ENCODE measurements around the gene CD300C.

Gene CD300C

GRCh38 chr17:74530831-74531150, 15.1 kb downstream of the CD300C start:
- Mint-ChIP-seq H3K4me3 (no peak overlapping the region), H3K4me1 (ENCODE audit: low read depth) (peaks cover 4% of the 10 kb centered on the region), H3K27ac (no peak overlapping the region), H3K27me3 (peaks cover 45% of the 10 kb centered on the region), H3K9me3 (no peaks in the 10 kb centered on the region), H3K36me3 (ENCODE audit: low read depth) (no peaks in the 10 kb centered on the region)
- DNase-seq = no peak

- H3K9me3 Mint-ChIP-seq = no peaks in the 10 kb centered on the region
- no peak overlapping the region for H3K27ac Mint-ChIP-seq
- peaks cover 4% of the 10 kb centered on the region for H3K4me1 Mint-ChIP-seq (ENCODE audit: low read depth)
- H3K4me3 Mint-ChIP-seq = no peak overlapping the region
- DNase-seq = no peak
- H3K36me3 Mint-ChIP-seq (ENCODE audit: low read depth) = no peaks in the 10 kb centered on the region
- peaks cover 45% of the 10 kb centered on the region for H3K27me3 Mint-ChIP-seq
These were observed 16.7 kb downstream of the CD300C start for GRCh38 chr17:74529243-74529642.

- Mint-ChIP-seq H3K4me1 (ENCODE audit: low read depth) (peaks cover 4% of the 10 kb centered on the region), H3K27me3 (peaks cover 46% of the 10 kb centered on the region)
- DNase-seq = peak; percentile 12
These were observed 17.3 kb downstream of the CD300C start for GRCh38 chr17:74528491-74529199.

GRCh38 chr17:74527756-74528155, 18.2 kb downstream of the CD300C start:
- Mint-ChIP-seq H3K27ac (no peak overlapping the region), H3K27me3 (peaks cover 46% of the 10 kb centered on the region), H3K36me3 (ENCODE audit: low read depth) (no peaks in the 10 kb centered on the region), H3K4me3 (no peak overlapping the region), H3K9me3 (peaks cover 4% of the 10 kb centered on the region), H3K4me1 (ENCODE audit: low read depth) (peaks cover 2% of the 10 kb centered on the region)
- DNase-seq = peak; percentile 8

More at GRCh38 chr17:74528491-74529199, 17.3 kb downstream of the CD300C start:
- Mint-ChIP-seq H3K27ac (no peak overlapping the region), H3K4me3 (no peak overlapping the region), H3K36me3 (ENCODE audit: low read depth) (no peaks in the 10 kb centered on the region), H3K9me3 (no peaks in the 10 kb centered on the region)

- peak; percentile 13 for DNase-seq
These were observed 18.8 kb downstream of the CD300C start for GRCh38 chr17:74527081-74527480.

GRCh38 chr17:74526681-74527080, 19.2 kb downstream of the CD300C start:
- Mint-ChIP-seq H3K4me3 (no peak overlapping the region), H3K27ac (no peak overlapping the region), H3K9me3 (peaks cover 4% of the 10 kb centered on the region), H3K27me3 (peaks cover 46% of the 10 kb centered on the region), H3K36me3 (ENCODE audit: low read depth) (no peaks in the 10 kb centered on the region), H3K4me1 (ENCODE audit: low read depth) (peaks cover 2% of the 10 kb centered on the region)
- no peak for DNase-seq

More at GRCh38 chr17:74527081-74527480, 18.8 kb downstream of the CD300C start:
- no peaks in the 10 kb centered on the region for H3K36me3 Mint-ChIP-seq (ENCODE audit: low read depth)
- peaks cover 46% of the 10 kb centered on the region for H3K27me3 Mint-ChIP-seq
- H3K4me3 Mint-ChIP-seq = no peak overlapping the region
- no peak overlapping the region for H3K27ac Mint-ChIP-seq
- H3K9me3 Mint-ChIP-seq = peaks cover 4% of the 10 kb centered on the region
- H3K4me1 Mint-ChIP-seq (ENCODE audit: low read depth) = no peaks in the 10 kb centered on the region

GRCh38 chr17:74525781-74526288, 20.1 kb downstream of the CD300C start:
- Mint-ChIP-seq H3K27me3 (peaks cover 46% of the 10 kb centered on the region), H3K27ac (no peak overlapping the region), H3K9me3 (peaks cover 6% of the 10 kb centered on the region), H3K4me1 (ENCODE audit: low read depth) (peaks cover 9% of the 10 kb centered on the region), H3K4me3 (no peak overlapping the region), H3K36me3 (ENCODE audit: low read depth) (no peaks in the 10 kb centered on the region)
- DNase-seq = no peak

- Mint-ChIP-seq H3K36me3 (ENCODE audit: low read depth) (no peaks in the 10 kb centered on the region), H3K27ac (no peak overlapping the region), H3K4me3 (no peak overlapping the region), H3K9me3 (peaks cover 7% of the 10 kb centered on the region), H3K27me3 (peaks cover 44% of the 10 kb centered on the region), H3K4me1 (ENCODE audit: low read depth) (peaks cover 9% of the 10 kb centered on the region)
- no peak for DNase-seq
These were observed 20.5 kb downstream of the CD300C start for GRCh38 chr17:74525465-74525725.

GRCh38 chr17:74524653-74525464, 21.1 kb downstream of the CD300C start:
- Mint-ChIP-seq H3K4me1 (ENCODE audit: low read depth) (peaks cover 14% of the 10 kb centered on the region), H3K9me3 (peaks cover 7% of the 10 kb centered on the region), H3K4me3 (no peak overlapping the region), H3K27me3 (peaks cover 48% of the 10 kb centered on the region), H3K36me3 (ENCODE audit: low read depth) (no peaks in the 10 kb centered on the region), H3K27ac (no peak overlapping the region)
- no peak for DNase-seq

- no peak for DNase-seq
- H3K4me3 Mint-ChIP-seq = no peak overlapping the region
- peaks cover 16% of the 10 kb centered on the region for H3K4me1 Mint-ChIP-seq (ENCODE audit: low read depth)
- H3K27ac Mint-ChIP-seq = no peak overlapping the region
- peaks cover 13% of the 10 kb centered on the region for H3K9me3 Mint-ChIP-seq
- no peaks in the 10 kb centered on the region for H3K36me3 Mint-ChIP-seq (ENCODE audit: low read depth)
- peaks cover 50% of the 10 kb centered on the region for H3K27me3 Mint-ChIP-seq
These were observed 22.6 kb downstream of the CD300C start for GRCh38 chr17:74523308-74523707.

- Mint-ChIP-seq H3K4me3 (no peak overlapping the region), H3K4me1 (ENCODE audit: low read depth) (peaks cover 16% of the 10 kb centered on the region), H3K9me3 (peaks cover 18% of the 10 kb centered on the region), H3K27me3 (peaks cover 55% of the 10 kb centered on the region), H3K36me3 (ENCODE audit: low read depth) (no peaks in the 10 kb centered on the region), H3K27ac (no peak overlapping the region)
- no peak for DNase-seq
These were observed 23.4 kb downstream of the CD300C start for GRCh38 chr17:74522381-74523105.

GRCh38 chr17:74521701-74522201, 24.2 kb downstream of the CD300C start:
- no peaks in the 10 kb centered on the region for H3K36me3 Mint-ChIP-seq (ENCODE audit: low read depth)
- peaks cover 55% of the 10 kb centered on the region for H3K27me3 Mint-ChIP-seq
- H3K4me1 Mint-ChIP-seq (ENCODE audit: low read depth) = peaks cover 16% of the 10 kb centered on the region
- H3K27ac Mint-ChIP-seq = no peak overlapping the region
- DNase-seq = no peak
- H3K9me3 Mint-ChIP-seq = peaks cover 18% of the 10 kb centered on the region
- H3K4me3 Mint-ChIP-seq = no peak overlapping the region

- H3K9me3 Mint-ChIP-seq = peaks cover 18% of the 10 kb centered on the region
- H3K27me3 Mint-ChIP-seq = peaks cover 60% of the 10 kb centered on the region
- H3K27ac Mint-ChIP-seq = no peak overlapping the region
- H3K4me3 Mint-ChIP-seq = no peak overlapping the region
- peaks cover 16% of the 10 kb centered on the region for H3K4me1 Mint-ChIP-seq (ENCODE audit: low read depth)
- DNase-seq = no peak
- no peaks in the 10 kb centered on the region for H3K36me3 Mint-ChIP-seq (ENCODE audit: low read depth)
These were observed 25.0 kb downstream of the CD300C start for GRCh38 chr17:74520790-74521480.

GRCh38 chr17:74520016-74520434, 25.9 kb downstream of the CD300C start:
- no peak overlapping the region for H3K27ac Mint-ChIP-seq
- peaks cover 20% of the 10 kb centered on the region for H3K9me3 Mint-ChIP-seq
- H3K36me3 Mint-ChIP-seq (ENCODE audit: low read depth) = no peaks in the 10 kb centered on the region
- no peak for DNase-seq
- H3K4me1 Mint-ChIP-seq (ENCODE audit: low read depth) = peaks cover 16% of the 10 kb centered on the region
- no peak overlapping the region for H3K4me3 Mint-ChIP-seq
- peaks cover 60% of the 10 kb centered on the region for H3K27me3 Mint-ChIP-seq

Measured in activated T-cell treated with anti-CD3 and anti-CD28 coated beads, Interleukin-2, amount 50 U/mL, for 24 hours (primary cell).